Mesendoderm (in vitro differentiated cells): ENCODE results near the gene DAPK1.

Source experiments
- DNase-seq: peaks from one replicate; pipeline ENCODE4 v3.0.0; 2013
- H2AK5ac ChIP-seq: 2 replicates; pipeline ENCODE4 v1.6.1; 2013; ENCODE audit warnings: low read length, inconsistent platforms
- H2BK120ac ChIP-seq: 2 replicates; pipeline ENCODE4 v1.6.1; 2013; ENCODE audit warnings: low read depth, mild to moderate bottlenecking, low read length, moderate library complexity, mixed read lengths
- H2BK15ac ChIP-seq: replicated peaks from 2 replicates; pipeline ENCODE4 v1.6.1; 2013; ENCODE audit warnings: low read depth, mild to moderate bottlenecking, moderate library complexity
- H2BK5ac ChIP-seq: 2 replicates; pipeline ENCODE4 v1.6.1; 2013; ENCODE audit warnings: low read length, inconsistent platforms
- H3K18ac ChIP-seq: 2 replicates; pipeline ENCODE4 v1.6.1; 2013; ENCODE audit warnings: mild to moderate bottlenecking, low read length, mixed read lengths
- H3K23ac ChIP-seq: one replicate; pipeline ENCODE4 v1.6.1; 2013; ENCODE audit warnings: low read length
- H3K27ac ChIP-seq: 2 replicates; pipeline ENCODE4 v1.5.1; 2013; ENCODE audit warnings: low read depth, mild to moderate bottlenecking, inconsistent platforms, low read length, moderate library complexity
- H3K27me3 ChIP-seq: 2 replicates; pipeline ENCODE4 v1.6.1; 2013; ENCODE audit warnings: low read length, control low read depth, mild to moderate bottlenecking, inconsistent platforms; ENCODE audit not compliant: insufficient read depth, poor library complexity
- H3K36me3 ChIP-seq: 2 replicates; pipeline ENCODE4 v1.6.1; 2013; ENCODE audit warnings: low read length, inconsistent platforms; ENCODE audit not compliant: control insufficient read depth, insufficient read depth
- H3K4ac ChIP-seq: one replicate; pipeline ENCODE4 v1.6.1; 2013; ENCODE audit warnings: low read depth, mild to moderate bottlenecking, low read length, moderate library complexity
- H3K4me1 ChIP-seq: 2 replicates; pipeline ENCODE4 v1.6.1; 2013; ENCODE audit warnings: low read depth, low read length, inconsistent platforms; ENCODE audit not compliant: control insufficient read depth
- H3K4me2 ChIP-seq: 2 replicates; pipeline ENCODE4 v1.6.1; 2013; ENCODE audit warnings: low read length
- H3K4me3 ChIP-seq: 2 replicates; pipeline ENCODE4 v1.5.1; 2013; ENCODE audit warnings: mild to moderate bottlenecking, low read length
- H3K56ac ChIP-seq: one replicate; pipeline ENCODE4 v1.6.1; 2013; ENCODE audit warnings: low read length
- H3K79me1 ChIP-seq: 2 replicates; pipeline ENCODE4 v1.6.1; 2013; ENCODE audit warnings: low read length, inconsistent platforms
- H3K79me2 ChIP-seq: 2 replicates; pipeline ENCODE4 v1.6.1; 2013; ENCODE audit warnings: mild to moderate bottlenecking, low read length; ENCODE audit not compliant: control insufficient read depth, insufficient read depth
- H3K9ac ChIP-seq: 2 replicates; pipeline ENCODE4 v1.6.1; 2013; ENCODE audit warnings: low read length, inconsistent platforms
- H4K5ac ChIP-seq: one replicate; pipeline ENCODE4 v1.6.1; 2013; ENCODE audit warnings: low read length
- H4K8ac ChIP-seq: one replicate; pipeline ENCODE4 v1.6.1; 2013; ENCODE audit warnings: low read depth, mild to moderate bottlenecking, control low read depth, low read length, moderate library complexity
- WGBS: extraction: QIAGEN DNeasy Blood & Tissue Kit; methylation state at CpG from one replicate; pipeline ENCODE4 v1.1.7; 2013; ENCODE audit warnings: low lambda C conversion rate, missing lambda C conversion rate; ENCODE audit not compliant: insufficient coverage; ENCODE audit errors: extremely low coverage; 5-methylcytosine and 5-hydroxymethylcytosine counted together

The DAPK1 gene

DNA sequence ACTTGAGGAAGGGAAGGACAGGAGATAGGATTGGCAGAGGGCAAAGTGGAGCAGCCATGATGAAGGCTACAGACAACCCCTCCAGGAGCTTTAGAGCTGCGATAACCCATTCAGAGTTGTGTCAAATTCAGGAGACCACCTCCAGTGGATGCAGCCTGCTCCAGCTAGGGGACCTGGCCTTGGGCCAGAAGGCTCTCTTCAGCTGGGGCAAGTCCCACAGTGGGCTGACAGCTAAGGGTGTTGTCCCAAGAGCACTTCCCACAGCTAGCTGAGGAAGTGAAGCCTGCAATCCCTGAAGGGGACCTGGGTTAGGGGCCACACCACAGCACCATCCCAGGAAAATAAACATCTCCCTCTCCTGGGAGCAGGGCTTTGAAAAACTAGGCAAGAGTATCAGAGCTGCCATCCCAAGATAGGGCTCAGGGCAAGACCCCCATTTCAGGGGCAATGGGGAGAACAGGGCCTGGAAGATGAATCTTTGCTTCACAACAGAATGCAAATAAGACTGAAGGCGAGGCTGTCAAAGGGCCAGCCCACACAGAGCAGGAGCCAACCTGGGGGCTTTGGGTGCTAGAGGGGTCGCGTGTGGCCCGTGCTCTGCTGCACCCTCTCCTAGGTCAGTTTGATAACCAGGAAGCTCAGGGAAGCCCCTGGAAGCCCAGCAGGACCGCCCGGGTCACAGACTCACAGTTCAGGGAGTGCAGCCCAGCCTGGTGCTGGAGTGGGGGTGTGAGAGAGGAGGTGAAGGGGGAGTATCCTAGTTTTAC, 19.3 kb upstream of the DAPK1 start:
- no peak overlapping the region for H3K27ac ChIP-seq
- no peaks in the 10 kb centered on the region for H3K4me1 ChIP-seq
- H4K8ac ChIP-seq: no peak overlapping the region
- H3K79me1 ChIP-seq: no peaks in the 10 kb centered on the region
- no peak overlapping the region for H3K4me3 ChIP-seq
- no peak overlapping the region for H3K23ac ChIP-seq
- H3K56ac ChIP-seq: no peak overlapping the region
- no peak overlapping the region for H3K18ac ChIP-seq
- H2BK120ac ChIP-seq: no peak overlapping the region
- H3K36me3 ChIP-seq: no peaks in the 10 kb centered on the region
- H3K79me2 ChIP-seq: no peaks in the 10 kb centered on the region
- H3K4me2 ChIP-seq: no peak overlapping the region
- no peak overlapping the region for H2BK5ac ChIP-seq
- no peak overlapping the region for H2AK5ac ChIP-seq
- no peak overlapping the region for H4K5ac ChIP-seq
- H3K9ac ChIP-seq: no peak overlapping the region
- H3K27me3 ChIP-seq: no peaks in the 10 kb centered on the region
- no peak overlapping the region for H2BK15ac ChIP-seq
- WGBS: no CpG with 5 or more reads among the region's 7 CpGs
- no peak overlapping the region for H3K4ac ChIP-seq
- no peak for DNase-seq

DNA sequence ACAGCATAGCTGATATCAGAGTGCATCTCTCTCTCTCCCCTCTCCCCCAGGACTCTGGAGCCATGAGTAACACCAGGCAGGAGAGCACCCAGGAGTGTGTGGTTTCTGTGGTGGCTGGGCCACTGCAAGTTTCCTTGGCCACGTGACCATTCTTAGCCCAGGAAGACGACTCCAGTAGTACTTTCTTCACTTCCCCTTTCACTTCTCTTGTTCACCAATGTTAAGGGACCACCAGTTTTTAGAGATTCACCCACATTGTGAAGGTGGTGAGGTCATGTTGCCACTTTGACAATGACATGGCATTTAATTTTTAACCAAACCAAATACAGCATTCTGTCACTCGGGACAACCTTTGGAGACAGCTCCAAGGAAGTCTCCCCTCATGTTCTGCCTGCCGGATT, 17.9 kb upstream of the DAPK1 start:
- no peaks in the 10 kb centered on the region for H3K4me1 ChIP-seq
- H3K79me1 ChIP-seq: no peaks in the 10 kb centered on the region
- H4K5ac ChIP-seq: no peak overlapping the region
- no peak overlapping the region for H3K4me2 ChIP-seq
- H3K36me3 ChIP-seq: no peaks in the 10 kb centered on the region
- no peak overlapping the region for H3K27ac ChIP-seq
- H3K23ac ChIP-seq: no peak overlapping the region
- H2BK5ac ChIP-seq: no peak overlapping the region
- no peak overlapping the region for H2AK5ac ChIP-seq
- DNase-seq: no peak
- H4K8ac ChIP-seq: no peak overlapping the region
- no peak overlapping the region for H3K4me3 ChIP-seq
- H3K27me3 ChIP-seq: no peaks in the 10 kb centered on the region
- H3K56ac ChIP-seq: no peak overlapping the region
- H3K9ac ChIP-seq: no peak overlapping the region
- H3K4ac ChIP-seq: no peak overlapping the region
- H2BK15ac ChIP-seq: no peak overlapping the region
- H2BK120ac ChIP-seq: no peak overlapping the region
- H3K18ac ChIP-seq: no peak overlapping the region
- H3K79me2 ChIP-seq: no peaks in the 10 kb centered on the region
- no CpG with 5 or more reads among the region's 4 CpGs for WGBS

DNA sequence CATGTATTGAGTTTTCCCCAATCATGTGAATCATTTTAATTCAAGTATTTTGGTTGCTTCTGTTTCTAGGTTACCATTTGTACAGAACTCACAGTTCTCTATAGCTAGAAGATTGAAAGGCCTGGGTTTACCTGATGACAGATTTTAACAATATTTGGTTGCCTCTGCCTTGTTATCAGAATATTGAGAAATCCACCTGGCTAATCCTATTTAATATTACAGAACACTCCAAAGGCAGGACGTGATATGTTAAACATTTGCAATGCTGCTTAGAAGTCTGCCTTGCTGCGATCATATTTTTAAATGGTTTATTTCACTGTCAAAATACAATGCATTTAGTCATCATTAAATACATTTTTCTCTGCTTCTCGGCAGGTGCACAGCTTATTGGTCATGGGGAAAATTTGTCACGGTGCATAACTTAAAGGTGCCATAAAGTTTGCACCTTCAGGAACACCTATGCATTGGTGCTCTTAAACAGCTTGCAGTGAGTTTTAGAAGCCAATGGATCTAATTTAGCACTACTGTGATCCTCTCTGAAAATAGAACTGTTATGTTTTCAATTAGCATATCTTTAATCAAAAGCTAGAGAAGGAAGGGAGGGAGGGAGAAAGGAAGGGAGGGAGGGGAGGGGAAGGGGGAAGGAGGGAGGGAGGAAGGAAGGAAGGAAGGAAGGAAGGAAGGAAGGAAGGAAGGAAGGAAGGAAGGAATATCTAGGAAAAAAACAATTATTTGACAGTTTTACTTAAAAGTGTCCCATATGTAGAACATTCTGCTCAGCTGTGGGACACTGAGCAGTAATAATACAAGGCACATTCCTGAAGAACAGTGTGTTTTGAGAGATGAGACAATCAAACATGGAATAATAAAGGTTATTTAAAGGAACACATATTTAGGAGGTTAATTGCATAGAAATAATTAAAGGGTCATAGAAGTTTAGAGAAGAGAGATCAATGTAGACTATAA, 15.5 kb upstream of the DAPK1 start:
- Histone ChIP-seq H3K4ac (no peak overlapping the region), H3K4me1 (no peaks in the 10 kb centered on the region), H3K4me2 (no peak overlapping the region), H2BK15ac (no peak overlapping the region), H2AK5ac (no peak overlapping the region), H3K79me1 (no peaks in the 10 kb centered on the region), H3K23ac (no peak overlapping the region), H4K8ac (no peak overlapping the region), H3K56ac (no peak overlapping the region), H3K79me2 (no peaks in the 10 kb centered on the region), H4K5ac (no peak overlapping the region), H2BK5ac (no peak overlapping the region), H2BK120ac (no peak overlapping the region), H3K4me3 (no peak overlapping the region), H3K27ac (no peak overlapping the region), H3K36me3 (no peaks in the 10 kb centered on the region), H3K18ac (no peak overlapping the region), H3K27me3 (no peaks in the 10 kb centered on the region), H3K9ac (no peak overlapping the region)
- DNase-seq: no peak
- WGBS: no CpG with 5 or more reads among the region's 4 CpGs

- H3K27ac ChIP-seq: no peak overlapping the region
- H4K5ac ChIP-seq: no peak overlapping the region
- H3K4ac ChIP-seq: no peak overlapping the region
- H3K23ac ChIP-seq: no peak overlapping the region
- H3K4me1 ChIP-seq: peaks cover 2% of the 10 kb centered on the region
- no peak overlapping the region for H4K8ac ChIP-seq
- H3K4me2 ChIP-seq: no peak overlapping the region
- H2BK120ac ChIP-seq: no peak overlapping the region
- H2AK5ac ChIP-seq: no peak overlapping the region
- no peak overlapping the region for H2BK5ac ChIP-seq
- H3K36me3 ChIP-seq: no peaks in the 10 kb centered on the region
- H3K9ac ChIP-seq: no peak overlapping the region
- no peaks in the 10 kb centered on the region for H3K27me3 ChIP-seq
- H3K56ac ChIP-seq: no peak overlapping the region
- DNase-seq: no peak
- no peaks in the 10 kb centered on the region for H3K79me1 ChIP-seq
- H2BK15ac ChIP-seq: no peak overlapping the region
- H3K79me2 ChIP-seq: no peaks in the 10 kb centered on the region
- H3K4me3 ChIP-seq: no peak overlapping the region
- H3K18ac ChIP-seq: no peak overlapping the region
Observed at GRCh38 chr9:87490225-87490624, 7.4 kb upstream of the DAPK1 start.

DNA sequence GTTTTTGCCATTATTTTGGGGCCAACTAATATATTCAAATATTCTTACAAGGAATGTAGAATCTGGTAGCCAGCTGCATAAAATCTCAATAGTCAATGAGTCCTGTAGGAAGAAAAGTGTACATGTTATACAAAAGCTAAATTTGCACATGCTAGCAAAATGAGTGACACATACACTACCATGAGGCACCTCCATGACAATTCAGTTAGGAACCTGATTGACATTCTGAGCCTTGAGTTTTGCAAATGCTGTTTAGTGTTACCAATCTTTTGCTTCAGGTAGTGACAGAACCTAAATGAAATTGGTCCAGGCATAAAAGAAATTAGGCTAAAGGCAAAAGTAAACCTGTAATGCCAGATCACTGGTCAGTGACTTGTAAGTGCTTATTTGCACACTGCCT, 6.8 kb upstream of the DAPK1 start:
- Histone ChIP-seq H3K79me2 (no peaks in the 10 kb centered on the region), H3K4me2 (no peak overlapping the region), H3K27me3 (no peaks in the 10 kb centered on the region), H2AK5ac (no peak overlapping the region), H2BK120ac (no peak overlapping the region), H3K56ac (no peak overlapping the region), H2BK5ac (no peak overlapping the region), H3K9ac (no peak overlapping the region), H4K8ac (no peak overlapping the region), H3K27ac (no peak overlapping the region), H3K79me1 (no peaks in the 10 kb centered on the region), H3K4me1 (peaks cover 2% of the 10 kb centered on the region), H3K23ac (no peak overlapping the region), H3K36me3 (no peaks in the 10 kb centered on the region), H2BK15ac (no peak overlapping the region), H4K5ac (no peak overlapping the region), H3K4me3 (no peak overlapping the region), H3K18ac (no peak overlapping the region), H3K4ac (no peak overlapping the region)
- DNase-seq: no peak
